NCI-H82 treated with DMSO at 0.1 percent for 48 hours (cell line): ENCODE results near the gene ARHGAP8.
A peak's percentile ranks its signal among the peaks of the same experiment; 100 is the strongest.

Source experiments
- DNase-seq: peaks from one replicate; lab custom pipeline; 2025; ENCODE audit not compliant: unreplicated experiment; lab: John Stamatoyannopoulos, UW

Gene ARHGAP8

DNA sequence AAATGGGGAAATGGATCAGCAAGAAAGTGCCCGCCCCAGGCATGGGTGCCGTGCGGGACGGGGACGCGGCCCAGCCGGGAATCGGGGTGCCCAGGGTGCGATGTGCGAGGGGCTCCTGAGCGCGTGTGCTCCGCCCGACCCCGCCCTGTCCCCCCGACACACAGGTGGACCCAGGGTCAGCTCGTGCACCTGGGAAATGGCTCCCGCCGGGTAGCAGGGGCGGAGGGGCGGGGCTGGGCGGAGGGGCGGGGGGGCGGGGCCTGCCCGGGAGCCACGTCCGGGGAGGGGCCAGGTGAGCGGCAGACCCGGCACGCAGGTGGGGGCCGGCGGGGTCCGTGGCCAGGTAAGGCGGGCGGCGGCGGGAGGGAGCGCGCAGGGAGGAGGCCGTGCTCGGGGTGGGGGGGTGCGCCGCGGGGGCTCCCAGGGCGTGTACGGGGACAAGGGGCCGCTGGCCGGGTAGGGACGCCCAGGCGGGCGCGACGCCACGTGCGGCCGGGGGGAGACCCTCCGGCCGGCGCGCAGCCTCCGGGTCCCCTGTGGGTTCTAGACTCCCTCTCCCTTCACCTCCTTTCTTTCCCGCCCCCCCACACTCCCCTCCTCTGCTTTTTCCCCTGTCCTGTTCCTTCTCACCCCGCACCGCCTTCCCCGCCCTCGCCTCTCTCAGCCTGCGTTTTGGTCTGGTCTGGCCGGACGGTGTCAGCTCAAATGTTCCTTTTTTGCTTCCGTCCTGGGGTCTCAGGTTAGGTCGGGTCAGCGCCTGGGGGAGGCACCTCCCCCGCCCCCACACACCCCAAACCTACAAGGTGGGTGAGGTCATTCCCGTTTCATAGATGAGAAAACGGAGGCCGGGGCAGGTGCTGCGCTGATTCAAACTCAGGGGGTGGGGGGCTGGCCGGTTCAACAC, at the start of gene ARHGAP8:
ARHGAP8 (plus strand) TSS at position 291 of the 904 bp plus-strand sequence. CDS start 33,953 bp downstream, outside the sequence.
- no peak for DNase-seq

DNA sequence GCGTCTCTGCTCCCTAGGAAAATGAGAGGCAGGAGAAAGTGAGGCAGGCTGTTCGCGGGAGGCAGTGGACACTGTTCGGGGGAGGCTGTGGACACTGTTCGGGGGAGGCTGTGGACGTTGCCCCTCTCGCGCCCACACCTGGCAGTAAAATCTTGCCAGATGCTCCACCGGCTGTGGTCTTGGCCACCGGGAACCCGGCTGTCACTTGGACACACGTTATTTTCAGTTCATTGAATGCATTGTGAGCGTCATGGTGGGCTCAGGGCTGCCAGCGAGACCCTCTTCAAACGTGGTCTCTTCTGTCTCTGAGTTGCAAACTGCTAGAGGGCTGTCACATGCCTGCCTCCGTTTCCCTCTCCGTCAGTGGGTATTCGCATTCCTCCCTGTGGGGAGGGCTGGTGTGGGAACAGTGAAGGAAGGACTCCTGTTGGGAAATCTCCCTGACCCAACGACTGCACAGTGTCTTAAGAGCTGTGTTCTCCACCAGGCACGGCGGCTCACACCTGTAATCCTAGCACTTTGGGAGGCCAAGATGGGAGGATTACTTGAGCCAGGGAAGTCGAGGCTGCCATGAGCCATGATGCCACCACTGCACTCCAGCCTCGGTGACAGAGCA, 49.0 kb upstream of the ARHGAP8 start:
- DNase-seq: no peak

DNA sequence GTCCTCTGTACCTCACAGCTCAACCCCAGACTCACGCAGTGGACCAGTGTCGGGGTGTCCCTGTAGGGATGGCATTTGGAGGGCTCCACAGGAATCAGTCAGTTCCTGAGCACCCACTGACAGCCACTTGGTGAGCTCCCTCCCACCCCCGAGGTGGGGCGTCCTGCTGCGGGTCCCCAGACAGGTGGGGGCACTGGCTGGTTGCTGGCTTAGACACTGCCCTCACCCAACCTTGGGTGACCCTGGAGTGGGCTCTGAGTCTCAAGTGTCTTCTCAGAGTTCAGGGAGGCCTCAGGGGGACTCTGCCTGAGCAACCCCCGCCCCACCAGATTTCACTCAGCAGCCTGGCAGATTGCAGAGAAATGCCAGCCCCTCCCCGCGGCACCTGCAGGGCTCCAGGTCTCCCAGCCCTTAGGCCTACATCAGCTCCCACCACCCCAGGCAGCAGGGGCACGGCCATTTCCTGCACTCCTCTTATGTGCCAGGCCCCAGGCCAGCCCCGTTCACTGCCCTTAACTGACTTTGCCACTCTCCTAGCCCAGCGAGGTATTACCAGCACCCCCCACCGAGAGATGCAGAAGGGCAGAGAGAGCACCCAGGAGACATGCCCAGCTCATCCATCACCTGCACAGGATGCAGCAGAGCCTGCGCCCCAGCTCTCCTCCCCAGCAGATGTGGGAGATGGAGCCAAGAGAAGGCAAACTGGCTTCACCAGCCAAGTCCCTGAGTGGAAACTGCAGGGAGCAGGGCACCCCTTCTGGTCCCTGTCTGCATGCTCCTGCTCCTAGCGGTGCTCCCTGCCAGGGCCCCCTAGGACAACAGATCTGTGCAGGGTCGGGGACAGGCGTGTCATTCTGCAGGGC, 48.0 kb upstream of the ARHGAP8 start:
- DNase-seq: no peak

DNA sequence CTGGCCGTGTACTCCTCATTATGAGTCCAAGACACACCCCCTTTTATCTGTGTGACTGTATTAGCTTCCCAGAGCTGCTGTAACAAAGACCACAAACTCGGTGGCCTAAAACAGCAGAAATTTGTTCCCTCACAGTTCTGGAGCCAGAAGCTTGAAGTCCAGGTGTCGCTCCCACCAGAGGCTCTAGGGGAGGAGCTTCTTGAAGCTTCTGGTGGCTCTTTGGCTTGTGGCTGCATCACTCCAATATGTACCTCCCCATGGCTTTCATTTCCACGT, 47.4 kb upstream of the ARHGAP8 start:
- no peak for DNase-seq

GRCh38 chr22:44706488-44706887, 45.9 kb upstream of the ARHGAP8 start:
- no peak for DNase-seq

GRCh38 chr22:44707178-44707577, 45.2 kb upstream of the ARHGAP8 start:
- no peak for DNase-seq

DNA sequence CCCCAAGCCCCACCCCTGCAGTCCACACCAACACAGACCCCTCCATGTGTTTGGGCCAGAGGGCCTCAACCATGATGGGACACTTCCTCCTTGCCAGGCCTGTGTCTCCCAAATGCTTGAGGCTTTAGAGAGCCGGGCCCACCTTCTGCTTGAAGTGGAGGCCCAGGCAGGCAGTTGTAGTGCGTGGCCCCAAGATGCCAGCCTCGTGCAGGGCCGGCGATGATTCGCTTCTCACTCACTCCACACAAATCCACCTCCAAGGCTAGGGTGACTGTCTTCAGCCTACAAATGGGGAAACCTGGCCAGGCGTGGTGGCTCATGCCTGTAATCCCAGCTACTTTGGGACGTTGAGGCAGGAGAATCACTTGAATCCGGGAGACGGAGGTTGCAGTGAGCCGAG, 44.6 kb upstream of the ARHGAP8 start:
- DNase-seq: no peak

GRCh38 chr22:44709881-44710392, 42.4 kb upstream of the ARHGAP8 start:
- DNase-seq: no peak

DNA sequence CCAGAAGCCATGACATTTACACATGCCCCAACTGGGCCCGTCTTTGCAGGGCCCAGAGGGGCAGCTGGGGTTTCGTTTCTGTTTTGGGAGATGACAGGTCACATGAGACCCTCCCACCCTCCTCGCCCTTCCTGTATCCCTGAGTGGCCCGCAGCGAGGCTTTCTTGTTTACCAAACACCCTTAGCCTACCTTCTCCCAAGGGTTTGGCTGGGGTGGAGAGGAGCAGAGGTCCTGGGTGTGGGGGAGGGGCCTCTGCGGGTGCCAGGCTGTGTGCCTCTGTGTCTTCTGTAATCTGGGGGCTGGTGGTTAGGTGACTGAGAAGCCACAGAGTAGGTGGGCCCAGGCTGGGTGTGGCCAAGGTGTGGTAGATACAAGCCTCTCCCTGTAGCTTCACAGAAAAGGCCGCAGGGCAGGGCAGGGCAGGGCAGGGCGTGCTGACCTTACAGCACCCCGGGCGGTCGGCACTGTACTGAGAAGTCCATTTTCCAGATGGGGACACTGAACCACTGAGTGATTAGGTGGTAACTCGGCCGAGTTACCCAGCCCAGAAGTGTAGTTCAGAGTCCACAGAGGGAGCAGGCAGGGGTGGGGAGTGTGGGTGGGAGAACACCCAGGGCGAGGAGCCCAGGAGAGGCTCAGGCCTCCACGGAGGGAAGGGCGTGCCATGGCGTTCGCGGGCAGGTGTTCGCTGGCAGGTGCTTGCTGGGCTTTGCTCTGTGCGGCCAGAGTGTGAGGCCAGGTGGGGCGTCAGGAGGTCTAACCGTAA, 41.7 kb upstream of the ARHGAP8 start:
- no peak for DNase-seq

GRCh38 chr22:44711241-44711560, 41.2 kb upstream of the ARHGAP8 start:
- DNase-seq: no peak

DNA sequence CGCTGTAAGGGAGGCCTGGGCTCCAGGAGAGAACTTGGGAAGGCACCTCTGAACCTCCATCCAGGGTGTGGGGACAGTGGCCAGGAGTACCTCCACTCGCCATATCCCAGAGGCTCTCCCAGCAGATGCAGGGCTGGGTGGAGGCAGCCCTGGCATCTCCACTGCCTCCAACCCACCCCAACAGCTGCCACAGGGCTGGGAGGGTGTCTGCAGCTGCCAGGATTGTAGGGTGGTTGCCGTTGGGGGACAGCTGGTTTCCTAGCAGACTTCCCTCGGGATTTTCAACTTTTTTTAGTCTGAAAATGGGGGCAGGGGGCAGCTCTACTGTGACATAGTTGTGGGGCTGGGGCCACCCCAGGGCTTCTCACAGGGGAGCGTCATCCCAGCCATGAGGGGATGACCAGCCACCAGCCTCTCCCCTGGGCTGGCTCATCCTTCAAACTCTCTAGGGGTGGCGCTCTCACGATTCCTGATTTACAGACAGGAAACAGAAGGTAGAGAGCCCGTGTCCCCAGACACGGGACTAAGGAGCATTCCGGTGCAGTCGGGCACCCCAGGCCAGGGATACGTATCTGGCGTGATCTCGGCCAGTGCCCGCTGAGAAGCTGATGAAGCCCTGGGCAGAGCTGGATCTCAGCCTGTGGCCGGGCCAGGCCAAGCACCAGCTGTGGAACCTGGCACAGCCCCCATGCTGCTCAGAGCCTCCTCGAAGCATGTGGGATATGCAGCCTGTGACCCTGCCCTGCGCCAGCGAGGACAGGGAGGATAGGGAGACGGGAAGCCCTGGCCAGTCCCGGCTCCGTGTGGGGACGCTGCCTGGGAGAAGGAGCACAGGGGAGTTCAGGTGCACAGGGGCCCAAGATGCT, 40.5 kb upstream of the ARHGAP8 start:
- DNase-seq: no peak

- no peak for DNase-seq
Observed at GRCh38 chr22:44712962-44713361, 39.4 kb upstream of the ARHGAP8 start.

DNA sequence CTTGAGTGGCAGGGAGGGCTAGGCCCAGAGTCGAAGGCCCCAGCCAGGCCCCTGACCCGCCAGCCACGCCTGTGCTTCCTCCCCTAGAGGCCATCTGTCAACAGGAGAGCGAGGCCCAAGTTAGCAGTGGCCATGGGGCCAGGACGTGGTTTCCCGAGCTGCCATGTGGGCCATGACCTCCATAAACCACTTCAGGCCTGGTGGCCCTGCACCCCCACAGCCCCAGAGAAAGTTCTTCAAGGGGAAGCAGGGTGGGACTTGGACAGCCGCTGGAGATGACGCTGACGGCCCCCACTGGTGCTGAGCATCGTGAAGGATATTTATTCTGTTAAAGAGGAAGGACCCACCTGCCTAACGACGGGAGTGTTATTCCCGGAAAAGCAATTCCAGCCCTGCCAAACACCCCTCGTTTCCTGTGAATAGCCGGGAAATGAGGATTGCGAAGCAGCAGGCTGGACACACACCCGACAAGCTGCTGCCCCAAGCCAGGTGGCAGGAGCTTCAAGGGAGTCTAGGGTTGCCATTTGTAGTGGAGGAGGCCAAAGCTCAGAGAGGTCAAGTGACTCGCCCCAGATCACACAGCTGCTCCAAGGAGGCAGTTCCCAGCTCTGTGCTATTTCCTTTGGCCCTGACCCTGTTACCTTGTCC, 37.5 kb upstream of the ARHGAP8 start:
- DNase-seq: no peak

DNA sequence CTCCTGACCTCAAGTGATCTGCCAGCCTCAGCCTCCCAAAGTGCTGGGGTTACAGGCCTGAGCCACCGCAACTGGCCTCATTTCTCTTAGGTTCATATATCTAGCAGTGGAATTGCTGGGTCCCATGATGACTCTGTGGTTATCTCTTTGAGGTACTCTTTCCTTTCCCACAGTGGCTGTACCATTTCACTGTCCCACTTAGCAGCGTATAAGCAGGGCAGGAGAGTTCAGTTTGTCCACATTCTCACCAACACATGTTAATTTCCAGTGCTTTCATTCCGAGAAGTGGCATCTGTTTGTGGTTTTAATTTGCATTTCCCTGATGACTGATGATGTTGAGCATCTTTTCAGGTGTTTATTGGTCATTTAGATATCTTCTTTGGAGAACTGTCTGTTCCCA, 34.0 kb upstream of the ARHGAP8 start:
- DNase-seq: no peak

DNA sequence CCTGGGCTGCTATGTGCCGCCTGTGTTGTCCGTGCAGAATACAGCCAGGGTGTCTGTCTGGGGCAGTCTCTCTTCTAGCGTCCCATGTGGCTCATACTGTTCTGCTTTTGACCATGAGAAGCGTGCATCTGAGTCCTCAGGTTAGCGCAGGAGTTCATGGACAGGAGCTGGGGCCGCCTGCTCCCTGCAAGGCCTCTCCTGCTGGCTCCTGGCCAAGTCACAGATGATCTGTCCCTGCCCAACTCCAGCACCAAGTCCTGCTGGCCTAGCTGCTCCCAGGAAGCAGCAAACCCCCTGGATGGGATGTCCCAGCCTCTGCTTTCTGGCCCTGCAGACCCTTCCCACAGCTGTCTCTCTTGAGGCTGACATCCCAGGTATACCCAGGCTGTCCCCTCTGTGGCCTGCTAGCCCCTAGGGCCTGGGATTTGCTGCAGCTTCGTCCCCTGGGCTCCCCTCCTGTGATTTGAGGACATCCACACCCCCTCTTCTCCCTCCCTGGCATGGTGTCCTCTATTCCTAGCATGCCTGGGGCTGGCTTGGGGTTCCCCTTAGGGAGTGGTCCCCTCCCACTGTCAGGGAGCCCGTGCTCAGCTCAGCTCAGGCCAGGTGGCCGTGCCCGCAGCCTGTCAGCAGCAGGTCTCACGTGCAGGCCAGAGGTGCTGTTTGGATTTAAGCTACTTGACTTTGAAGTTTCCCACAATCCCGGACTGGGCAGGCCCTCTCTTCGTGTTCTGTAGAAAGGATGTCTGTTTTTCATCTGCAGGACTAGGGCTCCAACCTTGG, 32.6 kb upstream of the ARHGAP8 start:
- peak; percentile 13 for DNase-seq

- no peak for DNase-seq
Observed at GRCh38 chr22:44721213-44721612, 31.2 kb upstream of the ARHGAP8 start.

DNA sequence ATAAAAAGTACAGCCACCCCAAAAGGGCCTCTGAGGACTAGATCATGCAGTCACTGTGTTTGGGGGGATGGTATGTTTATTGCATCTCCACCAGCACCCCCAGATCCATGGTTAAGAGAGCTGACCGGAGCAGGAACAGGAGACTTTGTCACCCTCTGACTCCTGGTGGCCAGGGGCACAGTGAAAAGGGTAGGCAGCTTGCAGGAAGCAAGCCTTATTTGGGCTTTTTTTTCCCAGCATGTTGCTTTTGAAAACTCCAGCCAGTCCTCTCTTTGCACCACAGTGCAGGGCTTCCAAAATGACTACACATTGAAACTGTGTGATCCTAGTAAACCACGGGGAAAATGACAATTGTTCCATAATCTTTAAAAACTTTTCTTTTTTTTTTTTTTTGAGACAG, 29.8 kb upstream of the ARHGAP8 start:
- no peak for DNase-seq

DNA sequence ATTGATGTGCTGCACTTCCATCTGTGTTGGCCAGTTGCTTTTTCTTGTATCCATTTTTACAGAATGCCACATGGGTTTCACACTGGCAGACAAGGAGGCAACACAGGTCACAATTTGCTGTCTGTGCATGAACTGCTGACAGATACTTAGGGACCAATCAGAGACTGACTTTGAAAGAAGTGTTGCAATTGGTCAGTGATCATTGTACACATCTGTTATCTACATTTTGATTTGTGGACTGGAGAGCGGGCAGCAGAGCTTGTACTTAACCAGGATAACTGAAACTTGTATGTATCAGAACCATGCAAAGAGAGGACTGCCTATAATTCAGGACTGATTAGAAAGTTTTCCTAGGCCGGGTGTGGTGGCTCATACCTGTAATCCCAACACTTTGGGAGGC, 28.6 kb upstream of the ARHGAP8 start:
- DNase-seq: peak; percentile 14

GRCh38 chr22:44724416-44724815, 28.0 kb upstream of the ARHGAP8 start:
- DNase-seq: no peak
